ENCODE data around the gene PRPF19. TPM values are rescaled to one million over a fixed set of nuclear protein-coding genes. Genes with fewer than 3 reads are reported as not detected.

The PRPF19 gene
- polyA plus RNA-seq, 4 donors, result 89.2 to 130 (median 118) TPM

DNA sequence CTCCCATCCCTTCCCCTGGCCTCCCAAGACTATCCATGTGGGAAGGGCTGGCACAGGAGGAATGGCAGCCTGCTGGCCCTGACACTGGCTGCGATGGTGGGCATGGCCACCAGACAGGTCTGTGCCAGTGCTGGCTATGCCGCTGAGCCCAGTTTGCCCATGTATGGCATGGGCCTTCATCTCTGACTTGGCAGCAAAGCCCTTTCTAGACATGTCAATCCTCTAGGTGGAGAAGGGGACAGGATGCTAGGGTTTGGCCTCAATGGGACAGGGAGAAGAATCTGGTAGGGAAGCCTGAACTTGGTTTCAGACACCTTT, 30.3 kb downstream of the PRPF19 start:
- no peak for DNase-seq (ENCODE audit: low read depth in 4 of 4, low spot score in 3 of 4)

DNA sequence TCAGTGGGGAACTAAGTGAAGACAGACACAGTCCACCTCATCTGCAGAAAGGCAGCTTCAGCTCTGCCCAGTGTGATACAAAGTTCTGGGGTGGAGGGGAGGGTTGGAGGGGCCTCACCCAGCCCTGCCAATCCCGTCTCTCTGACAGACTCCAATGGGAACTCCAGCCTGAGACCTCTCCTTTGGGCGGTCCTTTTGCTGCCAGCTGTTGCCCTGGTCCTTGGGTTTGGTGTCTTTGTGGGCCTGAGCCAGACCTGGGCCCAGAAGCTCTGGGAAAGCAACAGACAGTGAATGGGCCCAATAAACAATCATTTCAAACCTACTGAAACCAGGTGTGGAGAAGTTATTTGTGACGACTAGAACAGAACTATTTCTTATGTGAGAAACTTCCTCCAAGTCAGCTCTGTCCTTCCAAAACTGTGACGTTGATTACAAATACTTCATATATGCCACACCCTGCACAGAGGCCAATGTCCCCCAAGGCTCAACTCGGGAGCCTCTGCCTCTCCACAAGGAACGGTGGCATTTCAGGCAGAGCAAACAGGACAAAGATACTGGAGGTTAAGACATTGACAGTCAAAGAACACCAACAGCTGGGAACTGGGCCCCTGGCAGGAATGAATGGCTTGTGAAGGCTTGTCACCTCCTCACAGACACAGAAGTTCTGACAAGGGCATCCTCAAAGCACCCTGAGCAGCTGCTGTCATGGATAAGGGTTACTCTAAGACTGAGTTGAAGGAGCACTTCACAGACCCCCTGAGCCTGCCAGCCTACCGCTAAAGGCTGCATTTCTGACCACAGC, 30.8 kb downstream of the PRPF19 start:
- DNase-seq (ENCODE audit: low read depth in 4 of 4, low spot score in 3 of 4), result no peak

DNA sequence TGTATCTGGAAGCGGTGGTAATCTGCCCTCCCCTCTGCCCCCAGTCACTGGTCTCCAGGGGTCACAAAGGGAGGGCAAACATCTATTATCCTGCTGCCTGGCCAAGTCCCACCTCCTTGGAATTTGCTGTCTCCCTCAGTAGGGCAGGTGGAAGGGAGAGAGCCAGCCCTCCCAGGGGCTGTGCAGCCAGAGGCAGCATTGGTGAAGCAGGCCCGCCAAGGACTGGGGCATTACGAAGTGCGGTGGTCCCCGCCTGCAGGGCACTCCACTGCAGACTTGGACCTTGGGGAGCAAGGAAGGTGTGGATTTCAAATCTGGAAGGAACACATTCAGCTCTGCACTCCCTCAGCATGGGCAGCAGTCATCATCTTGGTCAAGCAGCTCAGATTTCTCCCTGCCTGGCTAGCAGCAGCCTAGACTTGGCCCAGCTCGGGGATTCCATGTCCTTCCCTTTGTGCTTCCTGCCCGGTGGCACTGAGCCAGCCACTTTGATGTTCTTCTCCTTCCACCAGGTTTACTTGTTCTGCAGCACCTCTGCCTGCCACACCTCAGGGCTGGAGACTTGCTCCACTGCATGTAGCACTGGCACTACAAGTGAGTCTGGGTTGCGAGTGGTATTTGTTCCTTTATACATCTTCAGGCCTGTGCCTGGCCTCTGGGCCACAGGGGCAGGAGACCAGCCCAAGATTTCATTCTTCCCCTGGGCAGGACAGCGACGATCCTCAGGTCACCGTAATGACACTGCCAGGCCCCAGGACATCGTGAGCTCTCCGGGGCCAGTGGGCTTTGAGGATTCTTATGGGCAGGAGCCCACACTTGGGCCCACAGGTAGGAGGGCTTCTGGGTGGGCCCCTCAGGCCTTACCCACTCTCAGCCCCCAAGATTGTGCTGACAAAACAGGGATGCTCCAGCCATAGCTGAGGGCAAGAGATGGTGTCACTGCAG, 31.7 kb downstream of the PRPF19 start:
- DNase-seq (ENCODE audit: low read depth in 4 of 4, low spot score in 3 of 4), result no peak

DNA sequence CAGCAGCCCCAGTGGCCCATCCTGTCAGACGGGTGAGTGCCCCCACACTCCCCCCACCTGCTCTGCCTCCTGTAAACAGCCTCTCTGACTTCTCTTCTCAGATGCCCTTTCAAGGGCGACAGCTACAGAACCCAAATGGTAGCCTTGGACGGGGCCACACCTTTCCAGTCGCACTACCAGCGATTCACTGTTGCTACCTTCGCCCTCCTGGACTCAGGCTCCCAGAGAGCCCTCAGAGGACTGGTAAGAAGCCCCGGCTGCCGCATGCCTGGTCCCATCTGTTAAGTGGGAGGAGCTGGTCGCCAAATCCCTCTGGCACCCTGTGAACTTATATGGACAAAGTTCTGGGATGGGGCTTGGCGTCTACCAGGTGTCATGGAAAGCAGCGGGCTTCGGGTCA, 32.9 kb downstream of the PRPF19 start:
- DNase-seq (ENCODE audit: low read depth in 4 of 4, low spot score in 3 of 4), result no peak

DNA sequence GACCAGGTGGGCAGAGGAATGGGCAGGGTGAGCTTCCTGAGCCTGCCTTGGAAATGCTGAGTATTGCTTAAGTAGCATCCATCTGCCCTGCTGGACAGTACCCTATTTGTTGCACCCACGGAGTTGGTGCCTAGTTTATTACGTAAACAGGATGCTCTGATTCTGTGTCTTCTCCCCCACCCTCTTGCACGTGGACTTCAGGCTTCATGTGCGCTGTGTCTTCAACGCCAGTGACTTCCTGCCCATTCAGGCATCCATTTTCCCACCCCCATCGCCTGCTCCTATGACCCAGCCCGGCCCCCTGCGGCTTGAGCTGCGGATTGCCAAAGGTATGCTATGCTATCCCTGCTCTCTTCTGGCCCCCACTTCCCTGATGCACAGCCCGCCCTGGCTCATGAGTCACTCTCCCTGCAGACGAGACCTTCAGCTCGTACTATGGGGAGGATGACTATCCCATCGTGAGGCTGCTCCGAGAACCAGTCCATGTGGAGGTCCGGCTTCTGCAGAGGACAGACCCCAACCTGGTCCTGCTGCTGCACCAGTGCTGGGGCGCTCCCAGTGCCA, 33.3 kb downstream of the PRPF19 start:
- no peak for DNase-seq (ENCODE audit: low read depth in 4 of 4, low spot score in 3 of 4)

DNA sequence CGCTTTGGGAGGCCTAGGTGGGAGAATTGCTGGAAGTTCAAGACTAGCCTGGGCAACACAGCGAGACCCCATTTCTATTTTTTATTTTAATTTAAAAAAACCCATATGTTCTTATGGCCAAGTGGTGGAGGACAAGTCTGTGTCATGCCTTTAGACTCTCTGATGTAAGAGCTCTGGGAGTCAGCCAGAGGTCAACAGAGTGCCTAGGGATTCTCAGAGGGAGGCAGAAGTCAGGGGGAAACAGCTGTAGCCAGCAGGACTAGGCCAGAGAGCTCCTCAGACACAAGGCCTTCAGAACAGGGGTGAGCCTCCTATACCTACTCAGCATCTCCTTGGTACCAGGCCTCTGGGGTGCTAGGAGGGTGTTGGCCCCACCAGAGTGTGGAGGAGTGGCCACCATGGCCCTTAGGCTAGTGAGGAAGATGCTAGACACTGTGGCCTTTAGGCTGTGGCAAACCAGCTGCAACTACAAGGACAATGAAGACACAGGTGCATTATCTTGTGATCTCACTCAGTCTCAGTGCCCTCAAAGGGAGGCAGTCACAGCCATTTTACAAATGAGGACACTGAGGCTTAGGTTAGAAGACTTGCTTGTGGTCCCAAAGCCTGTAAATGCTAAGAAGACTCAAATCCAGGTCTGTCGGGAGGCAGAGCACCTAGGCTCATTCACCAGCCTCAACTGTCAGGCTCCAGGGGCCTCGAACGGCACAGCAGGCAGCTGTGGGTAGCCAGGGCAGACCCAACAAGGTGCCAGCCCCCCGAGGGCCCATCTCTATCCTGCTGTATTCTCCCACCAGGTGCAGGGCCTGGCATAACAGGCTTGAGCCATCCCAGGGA, 34.0 kb downstream of the PRPF19 start:
- DNase-seq (ENCODE audit: low read depth in 4 of 4, low spot score in 3 of 4), result no peak

DNA sequence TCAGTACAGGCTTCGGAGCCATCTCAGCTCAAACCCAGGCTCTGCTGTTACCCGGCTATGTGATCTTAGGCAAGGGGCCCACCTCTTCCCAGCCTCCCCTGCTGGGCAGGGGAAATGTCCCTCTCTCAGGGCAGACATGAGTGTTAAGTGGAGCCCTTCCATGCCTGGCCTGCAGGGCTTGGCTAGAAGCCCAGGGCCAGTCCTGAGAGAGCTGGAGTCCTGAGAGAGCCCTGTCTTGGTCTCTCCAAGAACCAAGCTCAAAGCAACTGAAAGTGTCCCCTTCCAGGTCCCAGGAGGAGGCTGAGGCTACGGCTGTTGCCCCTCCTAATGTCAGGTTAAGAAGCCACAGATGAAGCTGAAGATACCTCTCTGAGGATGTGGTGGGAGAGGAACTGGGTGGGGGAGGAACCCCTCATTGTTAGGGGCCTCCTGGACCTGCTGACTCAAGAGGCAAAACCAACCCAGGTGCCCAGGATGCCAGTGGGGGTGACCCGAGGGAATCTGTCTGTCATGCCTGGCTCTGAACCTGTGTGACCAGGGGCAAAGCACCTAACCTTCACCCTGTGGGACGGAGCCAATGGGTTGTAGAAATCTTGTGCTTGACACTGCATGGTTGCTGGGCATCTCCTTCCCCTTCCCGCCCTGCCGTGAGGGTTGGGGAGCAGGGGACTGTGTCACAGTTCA, 34.9 kb downstream of the PRPF19 start:
- no peak for DNase-seq (ENCODE audit: low read depth in 4 of 4, low spot score in 3 of 4)

DNA sequence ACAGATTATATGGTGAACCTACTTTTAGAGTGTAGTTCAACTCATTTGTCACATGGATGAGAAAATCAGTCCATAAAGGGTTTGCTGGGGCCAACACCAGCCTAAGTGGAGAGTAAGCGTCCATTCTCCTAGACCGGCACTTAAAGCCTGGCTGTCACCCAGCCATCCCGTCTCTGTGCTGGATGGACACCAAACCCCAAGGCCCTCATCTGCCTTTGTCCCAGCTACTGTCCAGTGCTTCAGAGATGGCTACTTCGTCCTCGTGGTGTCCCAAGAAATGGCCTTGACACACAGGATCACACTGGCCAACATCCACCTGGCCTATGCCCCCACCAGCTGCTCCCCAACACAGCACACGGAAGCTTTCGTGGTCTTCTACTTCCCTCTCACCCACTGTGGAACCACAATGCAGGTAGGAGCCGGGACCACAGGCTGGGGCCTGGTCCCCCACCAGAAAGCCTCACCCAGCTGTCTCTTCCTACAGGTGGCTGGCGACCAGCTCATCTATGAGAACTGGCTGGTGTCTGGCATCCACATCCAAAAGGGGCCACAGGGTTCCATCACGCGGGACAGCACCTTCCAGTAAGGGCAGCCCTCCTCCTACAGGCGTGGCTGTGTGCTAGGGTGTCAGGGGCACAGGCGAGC, 35.5 kb downstream of the PRPF19 start:
- DNase-seq (ENCODE audit: low read depth in 4 of 4, low spot score in 3 of 4), result no peak

DNA sequence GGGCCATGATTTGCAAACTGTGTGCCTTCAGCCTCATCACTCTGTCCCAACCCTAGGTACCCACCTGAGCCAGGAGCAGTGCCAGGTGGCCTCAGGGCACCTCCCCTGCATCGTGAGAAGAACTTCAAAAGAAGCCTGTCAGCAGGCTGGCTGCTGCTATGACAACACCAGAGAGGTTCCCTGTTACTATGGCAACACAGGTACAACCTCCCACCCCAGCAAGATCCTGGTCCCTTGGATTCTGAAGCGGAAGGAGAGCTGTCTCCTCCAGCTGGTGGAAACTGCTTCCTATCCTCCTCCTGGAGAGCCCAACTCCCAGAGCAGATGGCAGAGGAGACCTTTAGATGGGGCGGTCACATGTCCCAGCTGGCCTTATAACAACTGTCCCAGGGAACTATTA, 36.1 kb downstream of the PRPF19 start:
- no peak for DNase-seq (ENCODE audit: low read depth in 4 of 4, low spot score in 3 of 4)

DNA sequence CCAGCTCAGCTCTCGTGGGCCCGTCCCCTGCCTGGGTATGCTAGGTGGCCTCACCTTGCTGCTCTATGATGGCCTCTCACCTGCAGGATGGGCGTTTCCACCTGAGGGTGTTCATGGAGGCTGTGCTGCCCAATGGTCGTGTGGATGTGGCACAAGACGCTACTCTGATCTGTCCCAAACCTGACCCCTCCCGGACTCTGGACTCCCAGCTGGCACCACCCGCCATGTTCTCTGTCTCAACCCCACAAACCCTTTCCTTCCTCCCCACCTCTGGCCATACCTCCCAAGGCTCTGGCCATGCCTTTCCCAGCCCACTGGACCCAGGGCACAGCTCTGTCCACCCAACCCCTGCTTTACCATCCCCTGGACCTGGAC, 36.9 kb downstream of the PRPF19 start:
- DNase-seq (ENCODE audit: low read depth in 4 of 4, low spot score in 3 of 4), result no peak

DNA sequence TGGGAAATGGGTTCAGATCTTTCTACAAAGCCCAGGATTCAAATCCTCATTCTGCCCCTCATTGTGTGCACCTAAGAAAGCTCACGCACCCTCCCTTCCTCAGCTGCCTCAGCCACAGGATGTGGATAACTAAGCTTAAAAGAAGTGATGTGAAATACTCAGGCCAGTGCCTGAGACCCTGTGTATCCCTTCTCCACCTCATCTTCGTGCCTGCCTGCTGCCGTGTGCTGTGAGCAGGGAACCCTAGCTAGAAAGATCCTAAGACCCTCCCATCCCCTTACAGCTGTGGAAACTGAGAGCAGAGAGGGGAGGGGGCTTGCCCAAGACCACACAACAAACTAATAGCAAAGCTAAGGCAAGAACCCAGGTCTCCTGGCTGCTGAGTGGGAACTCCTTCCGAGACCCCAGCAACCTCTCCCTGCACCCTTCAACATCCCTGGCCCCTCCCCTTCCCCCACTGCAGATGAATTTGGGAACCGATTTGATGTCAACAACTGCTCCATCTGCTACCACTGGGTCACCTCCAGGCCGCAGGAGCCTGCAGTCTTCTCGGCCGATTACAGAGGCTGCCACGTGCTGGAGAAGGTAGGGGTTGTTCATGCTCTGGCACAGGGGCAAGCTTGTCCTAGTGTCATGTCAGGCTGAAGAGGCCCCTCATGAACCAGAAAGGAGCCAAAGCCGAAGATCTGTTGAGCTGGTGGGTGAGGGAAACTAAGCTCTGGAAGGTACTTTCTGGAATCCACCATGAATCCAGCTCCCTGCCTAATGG, 37.5 kb downstream of the PRPF19 start:
- DNase-seq (ENCODE audit: low read depth in 4 of 4, low spot score in 3 of 4), result no peak

DNA sequence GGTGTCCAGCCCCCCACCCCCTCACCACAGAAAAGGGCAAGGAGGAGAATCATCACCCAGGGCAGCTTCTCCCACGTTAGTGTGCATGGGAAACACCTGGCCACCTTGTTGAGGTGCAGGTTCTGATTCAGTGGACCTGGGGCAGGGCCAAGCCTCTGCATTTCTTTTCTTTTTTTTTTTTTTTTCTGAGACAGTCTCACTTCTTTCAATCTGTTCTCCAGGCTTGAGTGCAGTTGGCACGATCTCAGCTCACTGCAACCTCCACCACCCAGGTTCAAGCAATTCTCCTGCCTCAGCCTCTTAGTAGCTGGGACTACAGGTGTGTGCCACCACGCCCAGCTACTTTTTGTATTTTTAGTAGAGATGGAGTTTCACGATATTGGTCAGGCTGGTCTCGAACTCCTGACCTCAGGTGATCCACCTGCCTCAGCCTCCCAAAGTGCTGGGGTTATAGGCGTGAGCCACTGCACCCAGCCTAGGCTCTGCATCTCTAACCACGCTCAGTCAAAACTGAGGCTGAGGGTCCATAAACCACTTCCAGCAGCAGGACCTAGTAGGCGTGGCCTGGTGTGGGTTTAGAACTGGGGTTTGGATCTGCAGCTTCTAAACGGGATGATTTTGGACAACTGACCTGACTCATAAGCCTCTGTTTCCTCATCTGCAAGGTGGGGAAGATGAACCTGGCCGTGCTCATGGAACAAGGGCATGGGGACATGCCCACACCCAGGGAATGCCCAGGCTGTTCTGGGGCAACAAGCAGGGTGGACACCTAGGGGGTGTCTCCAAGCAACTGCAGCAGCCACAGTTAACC, 38.3 kb downstream of the PRPF19 start:
- DNase-seq (ENCODE audit: low read depth in 4 of 4, low spot score in 3 of 4), result no peak

DNA sequence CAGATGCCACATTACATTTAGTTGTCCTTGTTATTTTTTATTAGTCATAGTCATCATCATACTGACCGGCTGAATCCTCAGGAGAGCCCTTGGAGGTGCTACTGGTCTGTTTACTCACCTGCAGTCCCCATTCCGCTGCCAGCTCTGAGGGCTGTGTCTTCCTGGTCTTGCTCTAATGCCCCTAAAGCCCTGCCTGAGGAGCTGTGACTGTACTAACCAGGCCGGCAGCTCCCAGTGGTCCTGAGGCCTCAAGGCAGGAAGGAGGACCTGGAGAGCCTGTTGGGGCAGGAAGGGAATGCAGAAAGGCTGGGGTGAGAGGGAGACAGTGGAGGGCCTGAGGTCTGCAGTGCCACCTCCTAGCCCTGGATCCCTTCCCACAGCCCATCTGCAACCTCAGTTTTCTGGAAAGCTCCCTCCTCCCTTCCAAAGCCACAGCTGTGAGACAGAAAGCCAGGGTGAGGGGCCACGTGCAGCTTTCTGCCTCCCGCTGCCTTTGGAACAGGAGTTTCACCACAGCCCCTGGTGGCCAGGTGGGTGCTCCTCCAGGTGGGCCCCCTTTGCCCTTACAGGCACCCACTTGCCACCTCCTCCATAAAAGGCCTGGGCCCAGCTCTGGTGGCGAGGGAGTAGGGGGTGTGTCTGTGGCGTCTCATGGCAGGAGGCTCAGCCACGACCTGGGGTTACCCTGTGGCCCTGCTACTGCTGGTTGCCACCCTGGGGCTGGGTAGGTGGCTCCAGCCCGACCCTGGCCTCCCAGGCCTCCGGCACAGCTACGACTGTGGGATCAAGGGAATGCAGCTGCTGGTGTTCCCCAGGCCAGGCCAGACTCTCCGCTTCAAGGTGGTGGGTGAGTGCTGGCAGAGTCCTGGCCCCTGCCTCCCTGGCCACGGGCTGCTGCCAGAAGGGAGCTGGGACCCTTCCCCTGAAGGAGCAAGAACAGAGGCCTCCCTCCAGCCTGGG, 39.2 kb downstream of the PRPF19 start, which contains the start of gene ZP1:
Gene ZP1, plus strand, starts transcription at position 632 of the 960 bp plus-strand sequence. Its CDS starts 20 bp downstream, at position 652.
- no peak for DNase-seq (ENCODE audit: low read depth in 4 of 4, low spot score in 3 of 4)

DNA sequence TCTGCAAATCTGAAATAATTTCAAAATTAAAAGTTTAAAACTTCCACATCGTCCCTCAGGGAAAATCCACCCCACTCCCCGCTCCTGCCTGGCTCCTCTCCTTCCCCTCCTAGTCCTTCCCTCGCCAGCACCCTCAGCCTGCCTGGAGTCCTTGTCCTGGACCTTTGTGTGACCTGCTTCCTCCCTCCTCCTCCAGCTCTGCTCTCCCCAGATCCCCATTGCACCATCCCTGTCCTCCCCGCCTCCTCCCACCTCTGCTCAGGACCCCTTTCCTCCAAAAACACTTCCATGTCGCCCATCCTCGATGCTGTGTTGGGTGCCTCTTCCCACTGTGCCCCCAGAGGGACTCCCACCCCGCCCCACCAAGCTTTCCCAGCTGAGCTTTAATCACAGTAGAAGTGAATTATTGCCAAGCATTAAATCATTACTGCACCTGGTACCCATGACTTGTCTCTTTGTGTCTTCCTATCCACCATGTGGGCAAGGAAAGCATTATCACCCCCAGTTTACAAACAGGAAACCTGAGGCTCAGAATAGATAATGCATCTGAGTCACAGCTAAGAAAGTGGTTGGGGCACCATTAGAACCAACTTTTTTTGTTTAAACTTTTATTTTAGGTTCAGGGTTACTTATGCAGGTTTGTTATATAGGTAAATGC, 41.4 kb downstream of the PRPF19 start:
- DNase-seq (ENCODE audit: low read depth in 4 of 4, low spot score in 3 of 4), result no peak

DNA sequence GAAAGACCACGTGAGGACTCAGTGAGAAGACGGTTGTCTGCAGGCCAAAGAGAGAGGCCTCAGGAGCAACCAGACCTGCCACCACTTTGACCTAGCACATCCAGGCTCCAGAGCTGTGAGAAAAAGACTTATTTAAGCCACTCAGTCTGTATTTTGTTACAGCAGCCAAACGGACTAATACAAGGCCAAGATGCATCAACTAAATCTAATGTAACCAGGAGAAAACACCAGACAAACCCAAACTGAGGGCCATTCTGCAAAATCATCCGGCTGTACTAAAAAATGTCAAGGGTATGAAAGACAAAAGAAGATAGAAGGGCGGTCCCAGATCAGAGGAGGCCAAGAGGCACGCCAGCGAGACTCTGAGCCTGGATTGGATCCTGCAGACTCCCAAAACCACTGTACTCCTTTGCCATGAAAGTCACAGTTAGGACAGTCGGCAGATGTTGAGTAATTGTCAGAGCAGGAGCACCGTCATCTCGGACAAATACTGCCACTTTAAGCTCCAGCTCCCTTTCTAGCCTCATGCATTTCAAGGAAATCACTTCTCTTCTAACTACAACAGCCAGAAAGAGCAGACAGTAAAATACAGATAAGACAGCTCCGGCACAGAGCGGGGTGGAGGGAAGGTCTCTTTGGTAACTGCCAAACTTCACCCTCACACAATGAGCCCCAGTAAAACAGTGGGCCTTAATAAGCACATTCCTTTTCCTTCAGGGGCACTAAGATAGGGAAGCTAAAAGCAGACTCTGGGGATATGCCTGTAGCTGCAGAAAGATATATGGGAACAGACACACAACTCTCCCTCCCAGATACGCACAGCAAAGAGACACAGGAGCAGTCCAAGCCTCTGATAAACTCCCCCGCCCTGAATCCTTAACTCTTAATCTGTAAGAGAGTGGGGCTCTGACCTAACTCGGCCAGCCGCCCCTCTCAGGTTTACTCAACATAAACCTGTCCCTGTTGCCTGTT, 42.5 kb downstream of the PRPF19 start:
- no peak for DNase-seq (ENCODE audit: low read depth in 4 of 4, low spot score in 3 of 4)

Data from left renal pelvis (tissue), 4 donors.